DMS53 treated with DMSO at 0.1 percent for 48 hours (cell line): ENCODE measurements around the gene RYR1.

ENCODE experiments used
- DNase-seq: peaks from one replicate; lab custom pipeline; 2025; ENCODE audit not compliant: unreplicated experiment; lab: John Stamatoyannopoulos, UW

The RYR1 gene

GRCh38 chr19:38433268-38433733, at the start of gene RYR1:
Gene RYR1 (plus strand): TSS chr19:38433691. CDS start chr19:38433830, 139 bp downstream.
- no peak for DNase-seq

- DNase-seq, result no peak
These were observed 49.7 kb upstream of the RYR1 start for GRCh38 chr19:38383743-38384142.

- no peak for DNase-seq
These were observed 49.1 kb upstream of the RYR1 start for GRCh38 chr19:38384209-38385027.

- DNase-seq, result no peak
These were observed 48.3 kb upstream of the RYR1 start for GRCh38 chr19:38385057-38385803.

GRCh38 chr19:38385804-38386257, 47.7 kb upstream of the RYR1 start:
- DNase-seq, result no peak

DNA sequence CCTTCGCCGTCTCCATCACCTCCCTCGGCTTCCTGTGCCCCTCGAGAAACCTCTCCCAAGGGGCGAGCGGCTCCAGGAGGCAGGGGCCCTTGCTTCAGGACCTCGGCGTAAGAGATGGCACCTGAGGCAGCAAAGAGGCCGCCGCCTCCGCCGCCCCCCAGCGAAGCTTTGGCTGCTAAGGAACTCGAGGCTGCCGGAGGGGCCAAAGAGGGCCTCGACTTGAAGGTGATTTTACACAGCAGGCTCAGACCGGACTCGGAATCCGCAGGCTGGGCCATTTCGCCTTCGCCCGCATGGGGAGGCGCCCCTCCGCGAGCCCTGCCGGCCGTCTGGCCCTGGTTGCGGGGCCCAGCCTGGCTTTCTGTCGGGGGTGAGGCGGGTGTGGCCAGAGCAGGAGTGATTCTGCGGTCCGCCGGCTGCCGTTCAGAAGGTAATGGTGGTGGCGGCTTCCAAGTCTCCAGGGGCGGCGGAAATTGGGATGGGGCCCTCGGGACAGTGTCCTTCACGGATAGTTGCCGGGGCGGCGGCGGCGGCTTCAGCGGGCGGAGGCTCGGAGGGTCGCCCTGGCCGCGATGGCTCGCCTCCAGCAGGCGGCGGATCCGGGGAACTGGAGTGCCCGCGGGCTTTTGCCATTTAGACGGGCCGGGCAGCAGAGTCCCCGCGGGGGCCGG, 47.1 kb upstream of the RYR1 start:
- no peak for DNase-seq

DNA sequence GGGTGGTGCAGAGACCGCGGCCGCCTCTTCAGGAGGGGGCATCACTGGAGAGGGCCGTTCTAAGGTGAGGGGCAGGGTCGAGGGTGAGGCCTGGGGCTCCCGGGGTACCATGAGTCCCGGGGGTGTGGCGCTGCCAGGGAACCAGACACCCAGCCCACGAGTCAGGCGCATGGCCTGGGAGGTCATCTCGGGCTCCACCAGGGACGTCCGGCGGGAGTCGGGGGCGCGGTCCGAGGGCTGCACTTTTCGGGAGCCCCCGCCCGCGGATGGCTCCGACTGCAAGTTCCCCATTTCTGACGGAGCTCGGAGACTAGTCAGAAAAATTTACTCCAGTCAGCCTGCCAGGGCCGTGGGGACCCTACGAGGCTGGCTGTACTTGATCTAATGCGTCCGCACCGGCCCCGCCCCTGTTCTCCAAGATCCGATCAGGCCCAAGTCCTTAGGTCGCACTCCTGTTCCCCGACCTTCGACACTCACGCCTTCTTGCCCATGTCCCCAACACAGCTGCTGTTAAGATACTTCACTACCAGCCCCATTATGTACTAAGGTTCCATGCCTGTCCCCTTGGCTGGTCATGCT, 46.4 kb upstream of the RYR1 start:
- DNase-seq, result no peak

DNA sequence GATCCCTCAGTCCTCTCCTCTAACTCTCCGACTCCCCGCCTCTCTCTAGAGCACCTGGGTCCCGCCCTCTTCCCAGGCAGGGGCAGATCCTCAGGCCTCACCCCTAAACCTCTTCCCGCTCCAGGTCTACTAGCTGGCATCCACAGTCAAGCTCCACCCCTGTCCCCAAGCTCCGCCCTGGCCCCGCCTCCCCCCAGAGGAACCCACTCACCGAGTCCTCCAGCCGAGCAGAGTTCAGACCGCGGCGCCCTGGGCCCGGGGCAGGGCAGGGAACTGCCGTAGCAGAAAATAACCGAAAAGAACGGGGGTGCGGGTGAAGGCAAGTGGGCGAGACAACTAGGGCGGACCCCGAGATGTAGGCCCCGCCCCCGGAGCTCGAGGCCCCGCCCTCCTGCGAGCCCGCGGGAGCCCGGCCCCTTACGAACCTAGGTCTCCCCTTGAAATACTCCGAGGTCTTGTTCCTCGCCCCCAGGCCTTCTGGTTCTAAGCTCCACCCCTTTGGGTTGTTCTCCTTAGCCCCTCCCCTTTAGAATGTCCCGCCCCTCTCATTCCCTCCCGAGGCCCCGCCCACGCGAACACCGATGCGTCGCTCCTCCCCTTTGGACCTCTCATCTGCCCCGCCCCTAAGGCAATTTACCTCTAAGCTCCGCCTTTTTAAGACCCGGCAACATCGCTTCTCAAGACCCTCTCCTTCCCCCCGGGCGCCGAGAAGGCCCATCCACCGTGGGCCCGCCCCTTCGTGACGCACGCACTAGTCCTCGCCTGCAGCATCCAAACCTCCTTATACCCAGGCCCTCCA, 45.7 kb upstream of the RYR1 start, which contains the start of gene GGN:
GGN (minus strand) TSS at position 485 of the 799 bp plus-strand sequence. CDS start 773 bp downstream, outside the sequence.
- peak; percentile 84 for DNase-seq

DNA sequence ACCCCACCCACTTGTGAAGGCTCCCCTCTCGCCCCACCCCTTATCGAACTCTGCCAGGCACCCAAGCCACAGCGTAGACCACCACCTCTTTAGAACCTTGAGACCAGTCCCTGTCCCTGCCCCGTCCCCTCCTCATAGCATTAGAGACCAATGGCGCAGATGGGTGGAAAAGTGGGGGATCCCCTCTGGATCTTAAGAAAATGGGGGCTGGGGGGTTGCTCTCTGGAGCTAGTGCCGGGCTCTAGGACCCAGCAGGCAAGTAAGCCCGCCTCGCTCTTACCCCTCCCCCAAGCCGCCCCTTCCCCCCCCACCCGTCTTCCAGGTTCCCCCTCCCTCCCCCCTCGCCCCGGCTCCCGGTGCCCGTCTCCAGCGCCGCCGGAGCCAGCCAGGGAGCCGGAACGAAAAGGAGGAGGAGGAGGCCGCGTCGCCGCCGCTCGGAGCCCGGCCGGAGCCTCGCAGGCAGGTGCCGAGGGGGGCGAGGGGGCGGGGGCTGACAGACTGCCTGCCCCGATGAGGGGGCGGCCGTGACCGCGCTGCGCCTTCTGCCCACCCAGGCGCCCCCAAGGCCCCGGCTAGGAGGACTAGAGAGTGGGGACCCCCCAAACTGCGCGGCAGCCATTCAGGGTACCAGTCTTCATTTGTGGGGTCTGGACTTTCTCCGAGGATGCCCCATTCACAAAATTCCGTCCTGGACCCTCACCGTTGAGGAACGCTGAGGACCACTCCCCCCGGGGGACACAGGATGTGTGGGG, 45.0 kb upstream of the RYR1 start, which contains the start of gene SPRED3:
SPRED3 (plus strand) TSS at position 349 of the 752 bp plus-strand sequence. CDS start 1,606 bp downstream, outside the sequence.
- no peak for DNase-seq

DNA sequence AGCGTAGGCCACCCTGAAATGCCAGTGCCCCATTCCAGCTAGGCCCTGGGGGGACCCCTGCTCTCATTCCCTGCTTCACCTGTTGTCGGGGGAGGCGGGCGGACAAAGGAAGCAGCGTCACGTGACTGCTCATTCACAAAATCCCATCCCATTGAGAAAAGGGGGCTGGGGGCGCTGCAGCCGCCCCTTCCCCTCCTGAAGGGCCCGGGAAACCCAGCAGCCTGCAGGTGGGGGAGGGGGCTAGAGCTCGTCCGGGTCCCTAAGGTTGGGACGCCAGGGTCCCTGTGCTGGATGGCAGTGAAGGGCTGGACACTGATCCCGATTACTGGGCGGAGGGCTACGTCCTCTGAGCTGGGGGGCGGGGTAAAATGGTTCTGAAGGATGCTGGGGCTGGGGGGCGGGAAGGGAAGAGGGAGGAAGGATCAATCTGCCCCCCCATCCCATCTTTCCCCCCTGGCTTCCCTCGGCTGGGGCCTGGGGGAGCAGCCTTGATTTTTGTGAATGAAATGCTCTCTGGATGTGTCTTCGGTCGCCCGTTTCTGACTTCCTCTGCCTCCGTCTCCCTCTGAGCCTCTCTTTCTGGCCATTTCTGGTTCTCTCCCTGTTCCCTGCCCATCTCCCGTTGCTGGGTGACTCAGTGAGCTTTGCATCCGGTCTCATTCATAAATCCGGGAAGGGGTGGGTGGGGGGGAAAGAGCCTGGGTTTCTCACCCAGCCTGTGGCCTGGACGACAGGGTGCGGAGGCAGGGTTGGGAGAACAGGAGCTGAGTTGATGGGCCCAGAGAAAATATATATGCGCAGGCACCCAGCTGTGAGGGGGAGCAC, 44.2 kb upstream of the RYR1 start:
- DNase-seq, result peak; percentile 38

GRCh38 chr19:38389957-38390924, 43.2 kb upstream of the RYR1 start:
- DNase-seq, result no peak

- no peak for DNase-seq
These were observed 41.5 kb upstream of the RYR1 start for GRCh38 chr19:38391911-38392464.

DNA sequence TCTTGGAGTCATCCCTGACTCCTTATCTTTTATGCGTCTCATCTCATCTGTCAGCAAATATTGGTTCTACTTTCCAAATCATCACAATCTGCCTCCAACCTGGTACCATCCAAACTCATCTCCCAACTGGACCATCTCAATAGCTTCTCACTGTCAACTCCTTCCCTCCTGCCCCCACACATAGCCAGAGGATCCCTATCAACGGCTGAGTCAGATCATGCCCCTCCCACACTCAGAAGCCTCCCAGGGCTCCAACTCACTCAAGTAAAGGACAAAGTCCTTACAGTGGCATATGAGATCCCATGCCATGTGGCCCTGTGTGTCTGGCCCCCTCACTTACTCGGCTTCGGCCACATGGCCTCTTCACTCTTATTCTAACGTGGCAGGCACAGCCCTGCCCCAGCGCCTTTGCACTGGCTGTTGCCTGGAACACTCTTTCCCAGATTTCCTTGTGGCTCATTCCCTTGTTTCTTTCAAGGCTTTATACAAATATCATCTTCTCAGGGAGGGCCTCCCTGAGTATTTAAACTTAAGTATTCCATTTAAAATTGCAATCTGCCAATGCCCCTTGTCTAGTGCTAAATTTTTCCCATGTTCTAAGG, 40.7 kb upstream of the RYR1 start:
- DNase-seq, result no peak

DNA sequence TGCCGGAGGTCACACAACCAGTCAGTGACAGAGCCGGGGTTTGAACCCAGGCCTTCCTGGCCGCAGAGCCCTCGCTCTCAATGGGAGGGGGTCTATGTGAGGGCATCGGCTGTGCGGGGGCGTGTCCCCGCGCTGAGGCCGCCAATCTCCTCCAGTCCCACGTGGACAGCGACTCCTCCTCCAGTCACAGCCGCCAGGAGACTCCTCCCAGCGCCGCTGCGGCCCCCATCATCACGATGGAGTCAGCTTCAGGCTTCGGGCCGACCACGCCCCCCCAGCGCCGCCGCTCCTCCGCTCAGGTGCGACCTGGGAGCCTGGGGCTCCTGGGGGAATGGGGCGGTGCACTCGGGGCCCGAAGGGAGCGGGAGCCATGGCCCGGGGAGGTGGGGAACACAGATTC, 39.0 kb upstream of the RYR1 start:
- DNase-seq, result no peak

- no peak for DNase-seq
These were observed 37.9 kb upstream of the RYR1 start for GRCh38 chr19:38395381-38396114.

GRCh38 chr19:38399081-38399480, 34.4 kb upstream of the RYR1 start:
- no peak for DNase-seq
